C1 segment of cervical spinal cord (tissue), 14 donors: Measurements from ENCODE around the gene CDKN2AIPNL.
A peak's percentile ranks its signal among the peaks of the same experiment; 100 is the strongest.

Experiments
- DNase-seq, 14 donors: peaks; one replicate each; lab custom pipeline; 2025; lab: John Stamatoyannopoulos, UW

Gene CDKN2AIPNL, protein sequence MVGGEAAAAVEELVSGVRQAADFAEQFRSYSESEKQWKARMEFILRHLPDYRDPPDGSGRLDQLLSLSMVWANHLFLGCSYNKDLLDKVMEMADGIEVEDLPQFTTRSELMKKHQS

DNA sequence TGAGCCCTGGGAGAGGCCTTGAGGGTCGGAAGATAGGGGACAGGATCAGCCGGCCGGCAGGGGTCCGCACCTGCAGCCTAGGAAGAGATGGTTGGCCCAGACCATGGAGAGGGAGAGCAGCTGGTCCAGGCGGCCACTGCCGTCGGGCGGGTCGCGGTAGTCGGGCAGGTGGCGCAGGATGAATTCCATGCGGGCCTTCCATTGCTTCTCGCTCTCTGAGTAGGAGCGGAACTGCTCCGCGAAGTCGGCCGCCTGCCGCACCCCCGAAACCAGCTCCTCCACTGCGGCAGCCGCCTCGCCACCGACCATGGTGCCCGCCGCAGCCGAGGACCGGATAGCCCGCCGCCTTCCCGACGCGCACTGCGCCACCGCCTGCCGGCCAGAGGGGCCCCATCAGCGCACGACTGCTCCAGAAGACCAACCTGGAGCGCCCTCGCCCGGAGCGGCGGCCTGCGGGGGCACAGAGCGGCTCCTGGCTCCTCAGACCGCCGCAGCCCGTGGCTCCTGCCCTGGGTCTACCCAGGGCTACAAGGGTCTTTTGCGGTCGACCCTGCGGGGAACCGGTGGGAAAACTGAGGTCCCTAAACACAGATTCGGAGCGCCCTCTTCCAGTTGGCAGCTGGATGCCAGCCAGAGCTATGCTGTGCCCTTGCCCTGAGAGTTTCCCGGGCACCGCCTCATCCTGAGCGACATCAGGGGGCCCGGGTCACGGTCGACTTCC lies at the start of gene CDKN2AIPNL:
Gene CDKN2AIPNL, minus strand, starts transcription at position 336 of the 721 bp plus-strand sequence. Its CDS starts 27 bp downstream, at position 309.
- peak; percentile 35 to 96 (median 84) for DNase-seq

DNA sequence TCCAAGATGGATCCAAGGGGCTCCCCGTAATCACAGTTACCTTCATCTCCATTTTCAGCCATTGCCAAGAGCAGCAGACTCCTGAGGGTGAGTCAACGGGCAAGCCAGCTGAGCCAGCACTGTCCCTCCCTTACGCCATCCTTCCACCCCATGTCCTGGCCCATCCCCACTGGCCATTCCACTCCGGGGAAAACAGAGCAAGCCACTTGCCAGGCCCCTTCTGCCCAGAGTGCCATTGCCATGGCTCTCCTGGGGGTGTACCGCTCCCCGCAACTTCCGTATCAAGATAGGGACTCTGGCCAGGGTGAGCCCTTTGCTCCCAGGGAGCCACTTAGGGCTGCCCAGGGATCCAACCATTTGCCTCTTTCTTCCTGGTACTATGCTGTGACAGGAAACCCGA lies 48.9 kb upstream of the CDKN2AIPNL start:
- DNase-seq: no peak

DNA sequence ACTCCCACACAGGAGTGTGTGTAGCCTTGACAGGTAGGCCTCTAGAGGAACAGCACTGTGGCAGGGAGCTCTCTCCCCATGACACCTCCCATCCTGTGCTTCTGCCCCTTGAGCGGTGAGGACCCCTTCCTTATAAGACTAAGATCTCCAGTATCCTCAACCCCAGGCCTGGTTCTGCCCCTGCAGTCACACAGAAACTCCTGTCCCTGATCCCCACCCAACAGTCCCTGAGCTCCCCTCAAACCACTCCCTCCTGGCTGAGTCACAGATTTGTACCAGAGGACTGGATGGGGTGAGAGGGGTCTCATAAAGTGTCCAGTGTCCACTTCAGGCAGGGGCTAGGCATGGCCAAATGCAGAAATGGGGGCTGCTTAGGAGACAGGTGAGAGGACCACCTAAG lies 47.8 kb upstream of the CDKN2AIPNL start:
- DNase-seq: no peak

DNA sequence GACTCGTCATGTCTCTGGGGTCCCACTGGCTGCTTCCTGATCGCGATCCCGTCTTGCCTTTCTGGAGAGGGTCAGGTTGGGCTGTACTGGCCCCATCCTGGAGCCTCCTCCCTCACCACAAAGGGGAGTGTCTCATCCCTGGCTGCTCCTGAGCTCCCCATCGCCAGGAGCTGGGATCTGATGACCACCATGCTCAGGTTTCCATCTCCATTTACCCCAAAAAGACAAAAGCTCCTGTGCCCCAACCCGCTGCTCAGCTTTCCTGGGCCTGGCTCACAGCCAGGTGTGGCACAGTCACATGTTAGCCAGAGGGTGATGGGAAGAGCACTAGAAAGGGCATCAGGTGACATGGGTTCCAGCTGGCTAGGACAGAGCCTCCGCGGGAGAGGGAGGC lies 47.3 kb upstream of the CDKN2AIPNL start:
- no peak for DNase-seq

- DNase-seq: no peak
Measured at GRCh38 chr5:134458234-134459009, 46.7 kb upstream of the CDKN2AIPNL start.

- no peak for DNase-seq
Measured at GRCh38 chr5:134457801-134458200, 46.1 kb upstream of the CDKN2AIPNL start.

- no peak for DNase-seq
Measured at GRCh38 chr5:134456825-134457224, 45.1 kb upstream of the CDKN2AIPNL start.

GRCh38 chr5:134455466-134455865 lies 43.8 kb upstream of the CDKN2AIPNL start:
- DNase-seq: no peak

GRCh38 chr5:134453016-134453415 lies 41.3 kb upstream of the CDKN2AIPNL start:
- DNase-seq: no peak

- peak in 1 of 14 donors; percentile 79 for DNase-seq
Measured at GRCh38 chr5:134451936-134452505, 40.3 kb upstream of the CDKN2AIPNL start.

DNA sequence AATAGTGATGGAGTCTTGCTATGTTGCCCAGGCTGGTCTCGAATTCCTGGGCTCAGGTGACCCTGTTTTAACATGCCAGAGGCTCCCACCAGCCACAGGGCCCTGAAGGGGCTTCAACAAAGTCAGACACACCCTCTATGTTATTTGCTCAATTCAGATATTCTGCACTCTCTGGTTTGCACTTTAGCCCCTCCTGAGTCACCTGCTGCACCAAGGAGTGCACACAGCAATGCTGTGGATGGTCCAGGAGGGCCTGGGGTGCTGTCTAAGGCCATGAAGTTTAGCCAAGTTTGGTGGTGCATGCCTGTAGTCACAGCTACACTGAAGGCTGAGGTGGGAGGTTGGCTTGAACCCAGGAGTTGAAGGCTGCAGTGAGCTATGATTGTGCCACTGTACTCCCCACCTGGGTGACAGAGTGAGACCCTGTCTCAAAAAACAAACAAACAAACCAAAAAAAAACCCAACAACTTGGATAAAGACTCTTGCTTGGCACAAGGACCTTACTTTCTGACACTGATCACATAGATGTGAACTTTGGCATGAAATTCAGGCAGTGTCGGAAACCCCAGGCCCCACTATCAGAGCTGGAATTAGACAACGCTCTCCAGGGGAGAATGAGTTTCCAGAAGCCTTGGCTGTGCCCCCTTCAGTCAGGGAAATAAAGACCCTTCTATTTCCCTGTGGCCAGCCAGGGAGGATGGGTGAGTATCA lies 39.7 kb upstream of the CDKN2AIPNL start:
- no peak for DNase-seq

- DNase-seq: no peak
Measured at GRCh38 chr5:134450374-134450773, 38.7 kb upstream of the CDKN2AIPNL start.

- no peak for DNase-seq
Measured at GRCh38 chr5:134449167-134449566, 37.5 kb upstream of the CDKN2AIPNL start.

DNA sequence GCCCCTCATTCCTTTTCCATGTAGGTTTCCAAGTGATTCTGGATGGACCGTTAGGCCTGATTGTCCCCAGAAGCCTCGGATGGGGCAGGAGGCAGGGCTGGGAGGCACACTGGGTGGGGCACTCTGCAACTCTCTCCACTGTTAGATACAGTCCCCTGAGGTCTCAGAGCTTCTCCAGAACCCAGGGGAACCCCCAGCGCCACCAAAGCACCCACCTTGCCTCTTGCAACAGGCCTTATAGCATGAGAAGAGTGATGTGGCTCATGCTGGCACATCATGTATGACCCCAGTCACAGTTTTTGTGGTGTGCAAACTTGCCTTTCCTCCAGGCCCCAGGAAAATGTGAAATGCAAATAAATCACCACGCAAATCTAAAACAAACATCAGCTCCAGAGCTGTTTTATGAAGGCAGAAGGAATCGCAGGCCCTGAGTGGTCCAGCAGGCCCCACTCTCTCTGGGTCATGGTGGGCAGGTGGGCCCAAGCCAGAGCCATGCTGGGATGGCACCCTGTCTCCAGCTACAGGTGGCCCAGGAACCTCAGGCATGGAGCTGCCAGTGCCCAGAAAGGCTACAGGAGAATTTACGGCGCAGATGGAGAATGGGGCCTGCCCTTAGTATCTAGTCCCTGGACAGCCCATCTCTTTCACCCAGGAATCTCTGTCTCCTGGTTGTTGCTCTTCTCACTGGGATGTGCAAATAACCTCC lies 36.3 kb upstream of the CDKN2AIPNL start:
- no peak for DNase-seq

DNA sequence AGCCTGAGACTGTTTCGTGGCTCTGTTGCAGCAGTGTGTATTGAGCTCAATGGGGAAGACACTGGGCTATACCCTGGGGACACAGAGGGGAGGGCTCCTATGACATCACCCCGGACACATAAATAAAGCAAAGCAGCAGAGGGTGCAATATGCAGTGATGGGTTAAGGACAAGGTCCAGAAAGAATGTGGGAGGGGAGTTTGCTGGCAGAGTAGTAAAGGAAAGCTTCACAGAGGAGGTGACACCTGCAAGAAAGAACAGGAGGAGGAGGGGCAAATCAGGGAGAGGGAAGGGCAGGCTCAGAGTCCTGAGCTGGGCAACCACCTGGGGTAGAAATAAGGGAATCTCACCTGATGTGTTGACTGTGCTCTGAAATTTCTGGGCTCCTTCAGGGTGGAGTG lies 35.3 kb upstream of the CDKN2AIPNL start:
- DNase-seq: no peak

- peak in 1 of 14 donors; percentile 12 for DNase-seq
Measured at GRCh38 chr5:134445856-134446818, 34.5 kb upstream of the CDKN2AIPNL start.

GRCh38 chr5:134444941-134445471 lies 33.3 kb upstream of the CDKN2AIPNL start:
- DNase-seq: no peak

DNA sequence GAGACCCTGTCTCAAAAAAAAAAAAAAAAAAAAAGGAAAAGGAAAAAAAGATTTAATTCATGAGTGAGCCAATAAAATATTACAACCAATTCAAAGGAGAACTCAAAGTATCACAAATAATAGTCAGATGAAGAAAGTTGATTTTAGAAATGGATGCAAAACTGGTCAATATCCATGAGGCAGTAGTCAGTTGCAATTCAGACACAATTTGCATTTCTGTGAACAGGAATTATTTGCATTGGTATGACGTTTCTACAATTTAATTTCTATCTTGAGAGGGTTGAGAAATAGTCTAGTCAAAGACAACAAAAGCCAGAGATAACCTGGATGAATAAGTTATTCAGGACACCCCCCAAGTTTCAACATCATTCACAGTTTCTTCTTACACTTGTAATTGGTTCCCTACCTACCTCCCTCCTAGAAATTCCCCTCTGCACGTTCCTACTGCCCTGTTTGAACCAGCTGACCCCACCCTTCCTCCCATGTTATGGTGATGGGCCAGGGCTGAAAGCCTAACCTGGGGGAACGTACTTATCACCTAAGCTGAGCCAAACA lies 28.6 kb upstream of the CDKN2AIPNL start:
- no peak for DNase-seq

DNA sequence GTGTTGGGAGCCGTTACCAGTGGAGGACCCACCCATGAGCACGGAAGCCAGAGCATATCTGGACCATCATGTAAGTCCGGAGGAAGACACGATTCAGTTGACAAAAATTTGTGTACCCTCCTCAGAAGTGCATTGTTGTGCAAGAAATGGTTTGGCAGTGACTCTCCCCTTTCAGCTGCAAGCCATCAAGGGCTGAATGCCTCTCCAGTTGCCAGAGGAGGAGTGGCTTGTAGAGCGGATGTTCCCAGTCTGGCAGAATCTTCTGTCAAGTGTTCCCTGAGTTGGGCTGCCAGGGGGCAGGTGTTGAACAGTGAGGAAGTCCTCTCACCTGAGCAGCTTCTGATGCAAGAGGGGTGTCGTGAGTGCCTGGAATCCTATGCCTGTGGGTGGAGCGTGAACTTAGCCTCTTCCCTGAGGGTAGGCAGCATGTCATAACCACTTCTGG lies 27.6 kb upstream of the CDKN2AIPNL start:
- DNase-seq: peak in 4 of 14 donors; percentile 7 to 28 (median 16)
